Right lobe of liver (tissue), 6 donors: ENCODE data around the gene RNU4-1. TPM values are rescaled to one million over a fixed set of nuclear protein-coding genes. Genes with fewer than 3 reads are reported as not detected.
"Not testable (repeated sequence)": the region's sequence is repeated elsewhere in the genome, so short reads cannot be mapped to it uniquely, and the experiment has no call there.

ENCODE experiments used
- ATAC-seq, 4 donors: fragments of 200-7000 bp; cut with Tn5 transposase; one replicate each; pipeline ENCODE4 v1.9.1; 2020; ENCODE audit warnings: mild to moderate bottlenecking in 4 of 4, moderate library complexity in 4 of 4
- DNase-seq, 3 donors: peaks; one replicate each; pipeline ENCODE4 v3.0.0-alpha.2; 2020
- H3K27ac ChIP-seq, 3 donors: fragments of 200-600 bp; one replicate each; pipeline ENCODE4 v1.8.0; 2022
- H3K27me3 ChIP-seq, 2 donors: fragments of 200-600 bp; one replicate each; pipeline ENCODE4 v1.8.0; 2022
- H3K36me3 ChIP-seq, 4 donors: fragments of 200-600 bp; sonication (generic) in 1 of 4; one replicate each; pipeline versions ENCODE4 v1.5.1 to v1.8.0; 2017 to 2022; ENCODE audit warnings: control low read depth in 1 of 4
- H3K4me1 ChIP-seq, 4 donors: fragments of 200-600 bp; sonication (generic) in 1 of 4; one replicate each; pipeline versions ENCODE4 v1.5.1 to v1.8.0; 2017 to 2022; ENCODE audit warnings: control low read depth in 1 of 4
- H3K4me3 ChIP-seq, 3 donors: fragments of 200-600 bp; one replicate each; pipeline ENCODE4 v1.8.0; 2022
- H3K9me3 ChIP-seq, 4 donors: fragments of 200-600 bp; sonication (generic) in 1 of 4; one replicate each; pipeline versions ENCODE4 v1.5.1 to v1.8.0; 2017 to 2022; ENCODE audit warnings: control low read depth in 1 of 4
- POLR2A ChIP-seq: fragments of 450-650 bp; IDR thresholded peaks from one replicate; pipeline ENCODE4 v1.6.1; 2017; ENCODE audit warnings: antibody characterized with exemption, mild to moderate bottlenecking
- WGBS: methylation state at CpG from one replicate; pipeline ENCODE4 v1.1.6; 2018; ENCODE audit warnings: low coverage, low lambda C conversion rate; ENCODE audit not compliant: insufficient coverage; ENCODE audit errors: missing lambda C conversion rate; 5-methylcytosine and 5-hydroxymethylcytosine counted together
- intact Hi-C, 2 donors: fragments of 100-400 bp; cut with DNase I; formaldehyde crosslinking; loops; one replicate each; pipeline versions ENCODE4 v1.11.2 to v1.14.1; 2022
- long read RNA-seq: library from polyadenylated mRNA; unstranded; transcript quantifications from one replicate; pipeline ENCODE4 v2.0.0, GENCODE V29; 2019
- total RNA-seq, 6 experiments: library from RNA; depleted of rRNA in 2 of 6; stranded (reverse); fragments of >200 nt in 2 of 6; fragmentation: NEBNext Ultra II Directional in 3 of 6; extraction: Animal tissue kit (Norgen Biotek cat#: 25700) in 3 of 6; gene quantifications; one replicate each; pipeline versions ENCODE4 v1.1.0 to v1.2.4, GENCODE V29; 2016 to 2023
- TF ChIP-seq, protein P1 (sequence below), 4 donors: fragments of 200-600 bp in 3 of 4; fragments of 450-650 bp in 1 of 4; IDR thresholded peaks; one replicate each; pipeline versions ENCODE4 v1.5.1 to v1.8.0; 2016 to 2022; ENCODE audit warnings: antibody characterized with exemption in 4 of 4, mild to moderate bottlenecking in 2 of 4
- donor health status: DM: no; HTN: yes; CAD: no.
- donor health status: DM: no; HTN: no; CAD: no.
- donor health status: DM: no; HTN: no; CAD: no.
- donor health status: DM: no; HTN: yes; CAD: no.
- donor health status: DM: no; HTN: yes; CAD: no.

Gene RNU4-1
- 1,000 to 10,000 TPM in 4 of 6 experiments, under 1 TPM in 1, not detected in 1; under 0.01 to 2,710 (median 2,128) TPM for total RNA-seq
- long read RNA-seq = 0 reads

DNA sequence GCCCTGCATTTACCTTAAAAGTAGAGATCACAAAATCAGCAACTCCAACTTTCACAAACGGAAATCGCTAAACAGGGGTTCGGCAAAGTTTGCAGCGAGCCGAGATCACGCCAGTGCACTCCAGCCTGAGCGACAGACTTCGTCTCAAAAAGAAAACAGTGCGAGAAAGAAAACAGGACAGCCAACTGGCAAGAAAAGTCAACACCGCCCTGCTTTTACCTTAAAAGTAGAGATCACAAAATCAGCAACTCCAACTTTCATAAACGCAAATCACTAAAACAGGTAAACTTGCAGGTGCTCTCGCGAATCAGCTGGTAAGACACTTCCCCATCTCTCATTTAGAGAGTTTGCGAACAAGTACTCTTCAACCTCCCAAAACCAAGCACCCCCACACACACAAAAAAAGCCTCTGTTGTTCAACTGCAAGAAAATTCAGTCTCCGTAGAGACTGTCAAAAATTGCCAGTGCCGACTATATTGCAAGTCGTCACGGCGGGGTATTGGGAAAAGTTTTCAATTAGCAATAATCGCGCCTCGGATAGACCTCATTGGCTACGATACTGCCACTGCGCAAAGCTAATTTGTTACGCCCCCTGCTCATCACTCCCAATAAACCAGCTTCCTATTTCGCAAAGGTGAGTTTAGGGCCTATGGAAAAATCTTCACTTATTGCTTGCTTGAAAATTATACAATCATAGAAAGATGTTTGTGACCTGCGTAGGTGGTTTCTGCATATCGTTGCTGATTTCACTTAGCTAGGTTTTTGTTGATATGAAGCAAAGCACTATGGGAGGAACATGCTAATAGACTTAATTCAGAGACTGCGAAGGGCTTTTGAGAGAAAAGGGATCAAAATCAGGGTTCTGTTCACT is at the start of gene RNU4-1:
RNU4-1 (minus strand) TSS at position 577 of the 871 bp plus-strand sequence.
- peak; percentile 89 for TF ChIP-seq POLR2A
- TF ChIP-seq, protein P1, sequence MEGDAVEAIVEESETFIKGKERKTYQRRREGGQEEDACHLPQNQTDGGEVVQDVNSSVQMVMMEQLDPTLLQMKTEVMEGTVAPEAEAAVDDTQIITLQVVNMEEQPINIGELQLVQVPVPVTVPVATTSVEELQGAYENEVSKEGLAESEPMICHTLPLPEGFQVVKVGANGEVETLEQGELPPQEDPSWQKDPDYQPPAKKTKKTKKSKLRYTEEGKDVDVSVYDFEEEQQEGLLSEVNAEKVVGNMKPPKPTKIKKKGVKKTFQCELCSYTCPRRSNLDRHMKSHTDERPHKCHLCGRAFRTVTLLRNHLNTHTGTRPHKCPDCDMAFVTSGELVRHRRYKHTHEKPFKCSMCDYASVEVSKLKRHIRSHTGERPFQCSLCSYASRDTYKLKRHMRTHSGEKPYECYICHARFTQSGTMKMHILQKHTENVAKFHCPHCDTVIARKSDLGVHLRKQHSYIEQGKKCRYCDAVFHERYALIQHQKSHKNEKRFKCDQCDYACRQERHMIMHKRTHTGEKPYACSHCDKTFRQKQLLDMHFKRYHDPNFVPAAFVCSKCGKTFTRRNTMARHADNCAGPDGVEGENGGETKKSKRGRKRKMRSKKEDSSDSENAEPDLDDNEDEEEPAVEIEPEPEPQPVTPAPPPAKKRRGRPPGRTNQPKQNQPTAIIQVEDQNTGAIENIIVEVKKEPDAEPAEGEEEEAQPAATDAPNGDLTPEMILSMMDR (IDR thresholded peaks at IDR 0.05) = no peak
- 0% methylated on average over 29 of the region's 29 CpGs for WGBS
- Histone ChIP-seq H3K4me1 (peaks cover 0 to 6% (median 0%) of the 10 kb centered on the region in 4 donors), H3K9me3 (no peaks in the 10 kb centered on the region), H3K27ac (peak within 1 kb of the TSS; percentile 97 to 99 (median 99)), H3K36me3 (no peaks in the 10 kb centered on the region), H3K27me3 (no peaks in the 10 kb centered on the region), H3K4me3 (peak within 1 kb of the TSS; percentile 28 to 63 (median 59))
- ATAC-seq = peak; percentile 51 to 68 (median 56)
- peak; percentile 50 to 86 (median 65) for DNase-seq
- intact Hi-C loops = no loop called here

GRCh38 chr12:120342175-120343038 is 49.4 kb upstream of the RNU4-1 start:
- peak; percentile 94 to 98 (median 97) for ATAC-seq
- Histone ChIP-seq H3K36me3 (no peaks in the 10 kb centered on the region), H3K27ac (no peak overlapping the region), H3K27me3 (no peaks in the 10 kb centered on the region), H3K4me1 (peaks cover 0 to 9% (median 4%) of the 10 kb centered on the region in 4 donors), H3K9me3 (no peaks in the 10 kb centered on the region), H3K4me3 (no peak overlapping the region)
- no peak for TF ChIP-seq POLR2A
- TF ChIP-seq, protein P1 (IDR thresholded peaks at IDR 0.05) = no peak
- peak; percentile 80 to 90 (median 88) for DNase-seq
- intact Hi-C loops = no loop called here
- 55% methylated on average over 11 of the region's 30 CpGs for WGBS

- TF ChIP-seq, protein P1 (IDR thresholded peaks at IDR 0.05) = no peak
- TF ChIP-seq POLR2A = no peak
- ATAC-seq (no peak), DNase-seq (no peak)
- Histone ChIP-seq H3K4me1 (peaks cover 0 to 9% (median 4%) of the 10 kb centered on the region in 4 donors), H3K36me3 (no peaks in the 10 kb centered on the region), H3K9me3 (no peaks in the 10 kb centered on the region), H3K4me3 (no peak overlapping the region), H3K27ac (no peak overlapping the region), H3K27me3 (no peaks in the 10 kb centered on the region)
- intact Hi-C loops = no loop called here
- WGBS = 83% methylated on average over 4 of the region's 4 CpGs
Measured at GRCh38 chr12:120339256-120339655, 46.2 kb upstream of the RNU4-1 start.

- WGBS = 72% methylated on average over 2 of the region's 2 CpGs
- TF ChIP-seq, protein P1 (IDR thresholded peaks at IDR 0.05) = no peak
- no peak for TF ChIP-seq POLR2A
- intact Hi-C loops = no loop called here
- H3K4me1 ChIP-seq = peaks cover 0 to 9% (median 4%) of the 10 kb centered on the region in 4 donors
- no peak overlapping the region for H3K27ac ChIP-seq
- ATAC-seq = no peak
- DNase-seq = no peak
- no peaks in the 10 kb centered on the region for H3K9me3 ChIP-seq
- H3K27me3 ChIP-seq = no peaks in the 10 kb centered on the region
- no peaks in the 10 kb centered on the region for H3K36me3 ChIP-seq
- H3K4me3 ChIP-seq = no peak overlapping the region
Measured at GRCh38 chr12:120337730-120338129, 44.7 kb upstream of the RNU4-1 start.

- intact Hi-C loops, H3K36me3 ChIP-seq, H3K27ac ChIP-seq, ATAC-seq, DNase-seq, H3K4me1 ChIP-seq, H3K4me3 ChIP-seq, H3K27me3 ChIP-seq, H3K9me3 ChIP-seq: not testable (repeated sequence)
- 88% methylated on average over 1 of the region's 2 CpGs for WGBS
Measured at GRCh38 chr12:120336392-120336791, 43.4 kb upstream of the RNU4-1 start.
